22Rv1 (cell line): Measurements from ENCODE around the gene EGF.

Experiments
- ZFX ChIP-seq: fragments of 450-650 bp; IDR thresholded peaks from 2 replicates; pipeline ENCODE4 v1.6.1; 2017; ENCODE audit warnings: antibody characterized with exemption, borderline replicate concordance
- TF ChIP-seq, protein P1 (sequence below): fragments of 450-650 bp; IDR thresholded peaks from 2 replicates; pipeline ENCODE4 v1.5.1; 2017; ENCODE audit warnings: mild to moderate bottlenecking

DNA sequence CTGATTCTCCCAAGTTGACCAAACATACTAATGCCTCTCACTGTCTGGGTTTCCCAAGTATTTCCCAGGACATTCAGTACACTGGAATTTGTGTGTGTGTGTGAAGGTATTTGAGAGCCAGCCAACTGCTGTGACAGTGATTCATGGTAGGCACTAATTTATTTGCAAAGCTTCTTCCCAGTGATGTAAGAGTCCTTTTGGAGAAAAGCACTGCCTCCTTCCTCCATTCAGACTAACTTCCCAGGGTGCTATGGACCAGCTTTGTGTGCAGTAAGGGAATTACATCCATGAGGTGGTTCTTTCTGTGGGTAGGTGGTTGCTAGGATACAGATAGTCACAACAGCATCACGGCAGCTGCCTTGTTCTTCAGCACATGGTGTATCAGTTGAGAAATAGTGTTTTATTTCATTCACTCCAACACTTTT is 8.7 kb downstream of the EGF start:
- TF ChIP-seq, protein P1, sequence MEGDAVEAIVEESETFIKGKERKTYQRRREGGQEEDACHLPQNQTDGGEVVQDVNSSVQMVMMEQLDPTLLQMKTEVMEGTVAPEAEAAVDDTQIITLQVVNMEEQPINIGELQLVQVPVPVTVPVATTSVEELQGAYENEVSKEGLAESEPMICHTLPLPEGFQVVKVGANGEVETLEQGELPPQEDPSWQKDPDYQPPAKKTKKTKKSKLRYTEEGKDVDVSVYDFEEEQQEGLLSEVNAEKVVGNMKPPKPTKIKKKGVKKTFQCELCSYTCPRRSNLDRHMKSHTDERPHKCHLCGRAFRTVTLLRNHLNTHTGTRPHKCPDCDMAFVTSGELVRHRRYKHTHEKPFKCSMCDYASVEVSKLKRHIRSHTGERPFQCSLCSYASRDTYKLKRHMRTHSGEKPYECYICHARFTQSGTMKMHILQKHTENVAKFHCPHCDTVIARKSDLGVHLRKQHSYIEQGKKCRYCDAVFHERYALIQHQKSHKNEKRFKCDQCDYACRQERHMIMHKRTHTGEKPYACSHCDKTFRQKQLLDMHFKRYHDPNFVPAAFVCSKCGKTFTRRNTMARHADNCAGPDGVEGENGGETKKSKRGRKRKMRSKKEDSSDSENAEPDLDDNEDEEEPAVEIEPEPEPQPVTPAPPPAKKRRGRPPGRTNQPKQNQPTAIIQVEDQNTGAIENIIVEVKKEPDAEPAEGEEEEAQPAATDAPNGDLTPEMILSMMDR: no peak
- no peak for TF ChIP-seq ZFX
